22Rv1 (cell line): ENCODE data around the gene PTPRM.

Experiments used
- ZFX ChIP-seq: fragments of 450-650 bp; IDR thresholded peaks from 2 replicates; pipeline ENCODE4 v1.6.1; 2017; ENCODE audit warnings: antibody characterized with exemption, borderline replicate concordance
- TF ChIP-seq, protein P1 (sequence below): fragments of 450-650 bp; IDR thresholded peaks from 2 replicates; pipeline ENCODE4 v1.5.1; 2017; ENCODE audit warnings: mild to moderate bottlenecking

- no peak for TF ChIP-seq ZFX
- TF ChIP-seq, protein P1, sequence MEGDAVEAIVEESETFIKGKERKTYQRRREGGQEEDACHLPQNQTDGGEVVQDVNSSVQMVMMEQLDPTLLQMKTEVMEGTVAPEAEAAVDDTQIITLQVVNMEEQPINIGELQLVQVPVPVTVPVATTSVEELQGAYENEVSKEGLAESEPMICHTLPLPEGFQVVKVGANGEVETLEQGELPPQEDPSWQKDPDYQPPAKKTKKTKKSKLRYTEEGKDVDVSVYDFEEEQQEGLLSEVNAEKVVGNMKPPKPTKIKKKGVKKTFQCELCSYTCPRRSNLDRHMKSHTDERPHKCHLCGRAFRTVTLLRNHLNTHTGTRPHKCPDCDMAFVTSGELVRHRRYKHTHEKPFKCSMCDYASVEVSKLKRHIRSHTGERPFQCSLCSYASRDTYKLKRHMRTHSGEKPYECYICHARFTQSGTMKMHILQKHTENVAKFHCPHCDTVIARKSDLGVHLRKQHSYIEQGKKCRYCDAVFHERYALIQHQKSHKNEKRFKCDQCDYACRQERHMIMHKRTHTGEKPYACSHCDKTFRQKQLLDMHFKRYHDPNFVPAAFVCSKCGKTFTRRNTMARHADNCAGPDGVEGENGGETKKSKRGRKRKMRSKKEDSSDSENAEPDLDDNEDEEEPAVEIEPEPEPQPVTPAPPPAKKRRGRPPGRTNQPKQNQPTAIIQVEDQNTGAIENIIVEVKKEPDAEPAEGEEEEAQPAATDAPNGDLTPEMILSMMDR, result no peak
Measured at GRCh38 chr18:7603259-7604000, 36.3 kb downstream of the PTPRM start.
